ENCODE data around the gene MAPK4.

MAPK4 gene

GRCh38 chr18:50626317-50626716 is 66.4 kb downstream of the MAPK4 start:
- no peak for DNase-seq

GRCh38 chr18:50627594-50628532 is 68.0 kb downstream of the MAPK4 start:
- DNase-seq: no peak

- DNase-seq: no peak
Observed at GRCh38 chr18:50628533-50628905, 68.6 kb downstream of the MAPK4 start.

- peak; percentile 57 for DNase-seq
Observed at GRCh38 chr18:50629148-50629631, 69.3 kb downstream of the MAPK4 start.

- no peak for DNase-seq
Observed at GRCh38 chr18:50630895-50631294, 71.0 kb downstream of the MAPK4 start.

- DNase-seq: no peak
Observed at GRCh38 chr18:50632895-50633515, 73.1 kb downstream of the MAPK4 start.

GRCh38 chr18:50633992-50634391 is 74.1 kb downstream of the MAPK4 start:
- no peak for DNase-seq

- no peak for DNase-seq
Observed at GRCh38 chr18:50636366-50637057, 76.6 kb downstream of the MAPK4 start.

GRCh38 chr18:50638016-50638883 is 78.4 kb downstream of the MAPK4 start:
- no peak for DNase-seq

GRCh38 chr18:50638884-50639420 is 79.1 kb downstream of the MAPK4 start:
- no peak for DNase-seq

GRCh38 chr18:50639711-50640110 is 79.8 kb downstream of the MAPK4 start:
- no peak for DNase-seq

GRCh38 chr18:50642439-50642838 is 82.6 kb downstream of the MAPK4 start:
- DNase-seq: no peak

- DNase-seq: no peak
Observed at GRCh38 chr18:50644146-50644545, 84.3 kb downstream of the MAPK4 start.

GRCh38 chr18:50644807-50645206 is 84.9 kb downstream of the MAPK4 start:
- no peak for DNase-seq

- DNase-seq: no peak
Observed at GRCh38 chr18:50647237-50647636, 87.3 kb downstream of the MAPK4 start.

GRCh38 chr18:50647792-50648191 is 87.9 kb downstream of the MAPK4 start:
- DNase-seq: no peak

- no peak for DNase-seq
Observed at GRCh38 chr18:50649821-50650220, 89.9 kb downstream of the MAPK4 start.

GRCh38 chr18:50651334-50651733 is 91.4 kb downstream of the MAPK4 start:
- DNase-seq: no peak

- DNase-seq: no peak
Observed at GRCh38 chr18:50653402-50654093, 93.7 kb downstream of the MAPK4 start.

GRCh38 chr18:50654211-50654610 is 94.3 kb downstream of the MAPK4 start:
- no peak for DNase-seq

Data from NCI-H748 treated with DMSO at 0.1 percent for 48 hours (cell line).